Measurements from ENCODE around the gene TGDS.
A peak's percentile ranks its signal among the peaks of the same experiment; 100 is the strongest.

Gene TGDS

DNA sequence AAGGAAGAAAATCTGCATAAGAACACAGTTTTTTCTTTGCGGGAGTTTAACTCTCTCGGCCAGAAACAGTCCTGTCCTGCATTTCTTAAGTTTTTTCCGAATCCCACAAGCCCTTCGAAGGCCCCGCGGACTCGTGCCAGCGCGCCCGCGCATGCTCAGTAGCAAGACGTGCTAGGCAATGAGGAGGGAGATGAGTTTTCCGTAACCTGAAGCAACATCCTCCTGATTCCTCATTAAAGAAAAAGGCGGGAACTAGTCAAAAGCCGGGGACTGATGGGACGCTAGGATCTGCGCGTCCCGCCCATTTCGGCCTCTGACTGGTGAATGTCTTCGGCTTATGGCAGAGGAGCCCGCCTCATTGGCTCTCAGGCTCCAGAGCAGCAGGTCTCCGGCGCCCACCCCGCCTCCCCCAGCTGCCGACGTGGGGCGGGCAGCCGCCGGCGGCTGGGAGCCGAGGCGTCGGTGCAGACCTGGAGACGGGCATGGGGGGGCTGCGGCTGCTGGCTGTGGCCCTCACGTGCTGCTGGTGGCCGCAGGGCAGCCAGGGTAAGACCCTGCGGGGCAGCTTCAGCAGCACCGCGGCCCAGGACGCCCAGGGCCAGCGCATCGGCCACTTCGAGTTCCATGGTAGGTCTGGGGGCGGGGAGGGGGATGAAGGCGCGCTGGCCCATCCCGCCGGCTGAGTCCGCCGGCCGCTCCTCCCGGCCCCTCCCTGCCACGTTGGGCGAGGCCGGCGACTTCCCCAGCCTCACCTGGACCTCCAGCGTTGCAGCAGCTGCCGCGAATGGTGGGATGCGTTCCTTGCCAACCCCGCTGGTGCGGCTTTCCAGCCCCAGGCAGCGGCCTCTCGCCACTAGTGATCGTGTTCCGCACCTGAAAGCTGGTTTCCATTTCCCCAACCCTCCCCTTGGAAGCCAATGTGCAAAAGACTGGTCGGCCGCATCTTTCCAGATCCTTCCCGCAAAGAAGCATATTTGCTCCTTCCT, 5.8 kb upstream of the TGDS start, which contains the start of gene GPR180:
GPR180 (plus strand) TSS at position 412 of the 986 bp plus-strand sequence; CDS start at position 483, 71 bp downstream.
- DNase-seq (ENCODE audit: low spot score): peak; percentile 99

DNA sequence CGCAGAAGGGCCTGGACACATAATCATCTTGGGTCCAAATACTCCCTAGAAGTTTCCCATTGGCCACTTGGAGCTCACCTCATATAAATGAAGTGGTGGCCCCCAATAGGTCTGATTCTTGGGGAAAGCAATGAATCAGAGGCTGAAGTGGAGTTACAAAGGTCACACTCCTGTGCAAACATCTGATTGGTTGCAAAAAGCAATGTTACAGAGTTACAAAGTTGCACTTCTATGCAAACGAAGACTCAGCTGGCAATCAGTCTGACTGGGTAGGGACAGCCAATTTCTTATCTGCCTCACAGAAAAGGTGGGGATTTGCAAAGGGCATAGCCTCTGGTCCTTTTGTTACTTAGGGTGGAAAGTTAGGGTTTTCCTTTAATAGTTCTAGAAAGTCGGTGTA, 3.9 kb upstream of the TGDS start:
- DNase-seq (ENCODE audit: low spot score): no peak

DNA sequence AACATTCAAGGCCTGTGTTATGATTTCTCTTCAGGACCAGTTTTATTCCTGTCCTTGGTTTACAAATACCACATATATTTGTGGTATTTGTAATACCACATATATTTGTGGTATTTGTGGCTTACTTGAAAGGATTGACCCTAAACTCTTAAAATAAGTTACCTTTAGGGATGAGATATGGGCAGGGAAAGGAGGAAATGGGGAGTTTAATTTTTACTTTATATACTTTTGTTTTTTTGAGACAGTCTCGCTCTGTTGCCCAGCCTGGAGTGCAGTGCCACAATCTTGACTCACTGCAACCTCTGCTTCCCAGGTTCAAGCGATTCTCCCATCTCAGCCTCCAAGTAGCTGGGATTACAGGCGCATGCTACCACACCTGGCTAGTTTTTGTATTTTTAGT, 2.3 kb upstream of the TGDS start:
- DNase-seq (ENCODE audit: low spot score): no peak

DNA sequence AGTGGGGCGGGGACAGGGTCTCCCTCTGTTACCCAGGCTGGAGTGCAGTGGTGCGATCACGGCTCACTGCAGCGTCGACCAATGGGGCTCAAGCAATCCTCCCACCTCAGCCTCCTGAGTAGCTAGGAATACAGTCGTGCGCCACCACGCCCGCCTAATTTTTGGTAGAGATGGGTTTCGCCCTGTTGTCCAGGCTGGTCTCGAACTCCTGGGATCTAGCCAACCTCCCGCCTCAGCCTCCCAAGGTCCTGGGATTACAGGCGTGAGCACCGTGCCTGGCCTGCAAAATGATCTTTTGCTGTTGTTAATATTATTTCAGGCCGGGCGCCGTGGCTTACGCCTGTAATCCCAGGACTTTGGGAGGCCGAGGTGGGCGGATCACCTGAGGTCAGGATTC, 621 bp upstream of the TGDS start:
- no peak for DNase-seq (ENCODE audit: low spot score)

DNA sequence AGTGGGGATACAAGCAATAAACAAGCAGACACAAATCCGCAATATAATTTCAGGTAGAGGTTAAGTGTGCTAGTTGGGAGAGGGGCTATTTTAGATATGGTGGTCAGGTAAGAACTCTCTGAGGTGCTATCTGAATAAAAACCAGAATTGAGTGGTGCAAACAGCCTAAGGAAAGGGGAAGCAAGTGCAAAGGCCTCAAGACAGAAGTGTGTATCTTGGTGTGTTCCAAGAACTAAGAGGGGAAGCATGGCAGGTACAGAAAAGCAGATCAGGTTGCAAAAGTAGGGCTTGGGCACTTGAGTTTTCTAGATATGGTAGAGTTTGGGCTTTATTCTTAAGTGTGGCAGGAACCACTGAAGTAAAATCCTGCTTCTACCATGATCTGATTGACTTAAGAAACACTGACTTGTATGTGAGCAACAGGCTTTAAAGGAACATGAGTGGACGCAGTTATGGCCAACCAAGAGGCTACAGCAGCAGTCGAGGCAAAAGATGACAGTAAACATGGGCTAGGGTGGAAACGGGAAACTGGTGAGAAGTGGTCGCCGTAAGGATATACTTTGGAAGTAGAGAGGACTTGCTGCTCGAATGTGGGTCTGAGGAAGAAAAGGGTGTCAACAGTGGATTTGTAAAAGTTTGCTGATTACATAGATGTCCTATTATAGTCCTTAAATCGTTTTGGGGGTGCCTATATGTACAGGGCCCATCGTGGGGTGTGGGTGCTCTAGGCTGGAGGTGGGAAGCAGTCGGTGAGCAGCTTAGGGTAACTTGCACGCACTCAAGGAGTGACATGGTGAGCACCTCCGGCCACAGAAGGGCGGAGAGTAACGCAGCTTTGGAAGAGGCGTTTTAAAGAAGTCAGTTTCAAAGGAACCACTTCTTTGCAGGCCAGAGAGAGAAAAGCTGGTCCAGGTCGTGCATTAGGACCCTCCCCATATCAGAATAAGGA, 677 bp downstream of the TGDS start:
- DNase-seq (ENCODE audit: low spot score): no peak

DNA sequence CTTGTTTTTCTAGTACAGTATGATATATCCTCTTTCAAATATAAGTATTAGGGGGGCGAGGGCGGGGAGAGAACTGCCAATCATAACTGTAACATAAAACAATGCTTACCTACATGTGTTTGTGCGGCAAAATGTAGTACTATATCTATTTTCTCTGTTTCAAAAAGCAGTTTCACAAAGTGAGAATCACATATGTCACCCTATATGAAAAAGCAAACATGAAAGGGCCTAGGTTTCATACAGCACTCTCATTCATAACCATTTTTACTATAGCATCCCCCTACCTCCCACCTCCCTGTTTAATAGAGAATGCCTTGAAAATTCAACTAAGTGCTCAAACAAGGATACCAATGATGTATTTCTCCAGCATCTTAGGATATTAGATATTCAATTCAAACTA, 5.2 kb downstream of the TGDS start:
- DNase-seq (ENCODE audit: low spot score): no peak

DNA sequence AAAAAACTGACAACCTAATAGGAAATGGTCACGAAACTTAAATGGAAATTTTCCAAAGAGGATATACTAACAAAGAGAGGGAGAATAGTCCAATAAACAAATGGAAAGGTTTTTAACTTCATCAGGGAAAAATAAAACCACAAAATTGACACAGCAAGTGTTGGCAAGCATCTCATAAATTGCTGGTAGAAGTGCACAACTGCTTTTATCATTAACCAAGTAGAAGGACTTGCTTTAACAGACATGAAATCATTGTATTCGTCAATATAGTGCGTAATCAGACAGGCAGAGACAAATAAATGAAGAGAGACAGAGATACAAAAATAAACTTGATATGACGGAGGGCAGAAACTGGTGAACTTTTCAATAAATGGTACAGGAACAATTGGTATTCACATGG, 7.4 kb downstream of the TGDS start:
- no peak for DNase-seq (ENCODE audit: low spot score)

DNA sequence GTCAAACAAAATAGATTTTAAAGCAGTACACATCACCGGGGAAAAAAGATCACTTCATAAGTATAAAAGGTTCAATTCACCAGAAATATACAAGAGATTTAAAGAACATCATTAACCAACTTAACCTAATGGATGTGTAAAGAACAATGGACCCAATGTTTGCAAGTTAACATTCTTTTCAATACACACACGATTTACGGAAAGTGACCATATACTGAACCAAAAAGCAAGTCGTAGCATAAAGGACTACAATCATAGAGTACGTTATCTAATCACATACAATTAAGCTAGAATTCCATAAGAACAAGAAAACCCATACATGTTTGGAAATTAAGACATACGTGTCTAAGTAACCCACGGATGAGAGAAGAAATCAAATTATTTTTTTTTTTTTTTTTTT, 9.6 kb downstream of the TGDS start:
- DNase-seq (ENCODE audit: low spot score): no peak

DNA sequence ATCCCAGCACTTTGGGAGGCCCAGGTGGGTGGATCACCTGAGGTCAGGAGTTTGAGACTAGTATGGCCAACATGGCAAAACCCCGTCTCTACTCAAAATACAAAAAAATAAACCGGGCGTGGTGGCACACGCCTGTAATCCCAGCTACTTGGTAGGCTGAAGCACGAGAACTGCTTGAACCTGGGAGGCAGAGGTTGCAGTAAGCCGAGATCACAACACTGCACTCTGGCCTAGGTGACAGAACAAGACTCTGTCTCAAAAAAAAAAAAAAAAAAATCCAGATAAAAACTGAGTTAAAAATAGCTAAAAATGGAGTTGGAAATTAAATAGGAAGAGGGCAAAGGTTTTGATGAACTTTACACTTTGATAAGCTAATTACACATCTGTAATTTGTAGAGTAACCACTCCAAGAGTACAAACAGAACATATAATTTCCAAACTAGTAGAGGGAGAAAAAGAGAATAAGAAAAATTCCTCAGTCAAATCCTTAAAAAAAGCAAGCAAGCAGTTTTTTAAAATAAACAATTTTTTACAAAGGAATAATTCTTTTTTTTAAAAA, 10.3 kb downstream of the TGDS start:
- no peak for DNase-seq (ENCODE audit: low spot score)

DNA sequence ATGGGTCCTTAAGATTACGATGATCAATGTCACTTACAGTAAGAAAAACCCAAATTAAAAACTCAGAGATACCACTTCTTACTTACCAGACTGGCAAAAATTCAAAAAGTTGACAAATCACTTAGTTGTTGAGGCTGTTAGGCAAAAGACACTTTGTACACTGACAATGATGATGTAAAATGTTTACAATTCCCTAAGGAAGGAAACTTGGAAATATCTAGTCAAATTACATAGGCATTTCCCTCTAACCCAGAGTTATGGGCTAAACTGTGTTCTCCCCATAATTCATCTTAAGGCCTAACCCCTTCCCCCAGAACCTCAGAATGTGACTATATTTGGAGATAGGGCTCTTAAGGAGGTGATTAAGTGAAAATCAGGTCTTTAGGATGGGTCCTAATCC, 12.0 kb downstream of the TGDS start:
- DNase-seq (ENCODE audit: low spot score): no peak

DNA sequence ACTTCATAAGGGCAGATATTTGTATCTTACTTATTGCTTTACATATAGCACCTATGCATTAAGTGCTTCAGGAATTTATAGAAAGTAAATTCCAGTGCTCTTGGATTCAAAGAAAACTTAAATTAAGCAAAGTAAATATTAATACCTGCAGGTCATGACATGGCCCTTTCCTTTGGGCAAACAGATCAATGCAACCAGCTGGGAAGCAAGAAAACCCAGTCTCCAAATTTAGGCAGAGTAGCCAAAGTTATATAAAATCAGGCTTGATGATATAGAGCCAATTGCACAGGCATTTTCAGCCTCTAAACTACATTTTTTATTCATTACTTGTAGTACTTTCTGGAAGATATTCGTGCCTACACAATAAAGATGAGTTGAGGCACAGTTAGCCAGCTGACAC, 16.9 kb downstream of the TGDS start:
- DNase-seq (ENCODE audit: low spot score): no peak

DNA sequence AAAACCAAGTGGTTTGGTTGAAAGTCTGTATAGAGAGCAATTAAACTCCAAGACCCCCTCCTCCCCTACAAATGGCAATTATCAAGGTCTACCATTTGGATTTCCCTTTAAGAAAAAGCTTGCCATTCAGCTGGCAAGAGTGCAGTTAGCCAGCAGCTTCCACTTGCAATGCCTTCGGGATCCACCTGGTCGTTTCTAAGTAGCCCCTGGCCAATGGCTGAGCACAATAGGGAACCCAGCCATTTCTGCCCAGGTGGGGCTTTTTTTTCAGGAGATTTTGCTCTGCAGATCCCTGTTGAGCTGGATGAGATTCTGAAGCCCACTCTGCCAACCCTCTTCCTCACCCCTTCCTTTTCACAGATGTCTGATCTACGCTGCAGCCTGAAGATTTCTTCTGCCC, 26.3 kb downstream of the TGDS start:
- DNase-seq (ENCODE audit: low spot score): no peak

DNA sequence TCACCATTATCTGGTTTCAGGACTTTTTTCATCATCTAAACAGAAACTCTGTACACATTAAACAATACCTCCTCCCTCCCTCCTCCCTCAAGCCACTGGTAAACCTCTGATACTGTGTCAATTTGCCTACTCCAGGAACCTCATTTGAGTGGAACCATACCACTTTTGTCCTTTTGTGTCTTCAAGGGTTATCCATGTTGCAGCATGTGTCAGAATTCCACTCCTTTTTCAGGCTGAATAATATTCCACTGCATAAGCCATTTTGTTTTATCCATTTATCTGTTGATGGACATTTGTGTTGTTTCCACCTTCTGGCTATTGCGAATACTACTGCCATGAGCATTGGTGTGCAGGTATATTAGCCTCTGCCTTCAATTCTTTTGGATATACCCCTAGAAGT, 27.5 kb downstream of the TGDS start:
- no peak for DNase-seq (ENCODE audit: low spot score)

DNA sequence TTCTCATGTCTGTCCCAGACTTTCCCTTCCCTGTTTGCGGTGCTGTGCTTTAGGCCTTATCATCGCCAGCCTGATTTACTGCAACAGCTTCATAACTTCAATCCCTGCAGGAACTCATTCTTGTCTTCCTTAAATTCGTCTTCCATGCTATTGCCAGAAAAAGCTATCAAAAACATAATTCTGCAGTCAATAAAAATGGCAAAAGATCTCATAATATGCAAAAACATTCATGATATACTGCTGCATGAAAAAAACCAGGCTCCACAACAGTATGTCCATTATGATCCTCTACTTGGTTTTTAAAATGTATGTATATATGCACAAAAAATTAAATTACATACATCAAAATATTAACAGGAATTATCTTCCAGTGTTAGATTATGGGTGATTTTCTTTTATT, 28.4 kb downstream of the TGDS start:
- no peak for DNase-seq (ENCODE audit: low spot score)

DNA sequence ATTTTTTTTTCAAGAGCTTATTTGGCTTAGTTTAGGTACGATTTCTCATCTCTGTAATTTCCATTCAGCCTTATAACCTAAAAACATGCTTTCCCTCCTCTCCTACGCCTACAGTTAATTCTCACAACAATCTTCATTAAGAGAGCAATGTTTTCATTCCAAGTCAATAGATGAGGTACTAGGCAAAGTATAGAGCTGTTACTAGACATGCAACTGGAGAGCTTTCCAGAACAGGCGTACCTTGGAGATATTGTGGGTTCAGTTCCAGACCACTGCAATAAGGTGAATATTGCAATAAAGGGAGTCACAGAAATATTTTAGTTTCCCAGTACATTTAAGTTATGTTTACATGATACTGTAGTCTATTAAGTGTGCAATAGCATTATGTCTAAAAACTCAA, 34.8 kb downstream of the TGDS start:
- DNase-seq (ENCODE audit: low spot score): no peak

DNA sequence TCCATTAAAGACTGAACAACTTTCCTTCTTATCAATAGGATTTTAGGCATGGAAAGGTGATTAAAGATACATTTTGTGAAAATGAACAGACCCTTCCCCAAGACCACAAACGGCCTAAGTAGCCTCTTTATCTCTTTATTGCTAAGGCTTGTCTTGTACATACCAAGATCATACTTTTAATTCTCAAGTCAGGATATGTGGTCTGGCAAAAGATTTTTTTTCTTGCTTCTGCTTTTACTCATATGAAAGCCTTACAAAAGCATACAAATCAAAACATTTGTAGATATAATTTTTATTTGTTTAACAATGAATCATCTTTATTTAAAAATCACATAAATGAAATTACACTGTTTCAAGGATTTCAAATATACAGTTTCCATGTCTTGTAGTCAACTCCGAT, 35.8 kb downstream of the TGDS start:
- DNase-seq (ENCODE audit: low spot score): no peak

DNA sequence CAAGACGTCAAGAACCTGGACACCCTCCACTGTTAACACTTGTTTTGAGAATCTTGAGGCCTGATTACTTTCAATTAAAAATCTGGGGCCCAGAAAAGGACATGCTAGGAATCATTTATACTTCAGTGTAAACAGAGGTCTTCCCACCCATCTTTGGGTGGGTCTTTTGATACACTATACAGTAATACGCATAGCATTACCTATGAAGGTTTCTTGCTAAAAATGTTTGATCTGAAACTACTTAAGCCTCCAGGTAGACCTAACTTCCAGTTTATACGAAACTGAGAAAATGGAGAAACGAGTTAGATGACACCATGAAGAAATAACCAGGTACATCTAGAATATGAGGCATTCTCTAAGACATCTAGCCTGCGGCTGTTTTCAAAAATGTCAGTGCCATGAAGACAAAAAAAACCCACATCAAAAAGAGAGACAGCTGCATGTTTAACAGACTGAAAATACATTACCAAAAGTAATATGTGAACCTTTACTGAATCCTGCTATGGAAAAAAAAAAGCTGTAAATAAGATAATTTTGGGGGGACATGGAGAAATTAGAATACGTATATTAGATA, 36.6 kb downstream of the TGDS start:
- no peak for DNase-seq (ENCODE audit: low spot score)

DNA sequence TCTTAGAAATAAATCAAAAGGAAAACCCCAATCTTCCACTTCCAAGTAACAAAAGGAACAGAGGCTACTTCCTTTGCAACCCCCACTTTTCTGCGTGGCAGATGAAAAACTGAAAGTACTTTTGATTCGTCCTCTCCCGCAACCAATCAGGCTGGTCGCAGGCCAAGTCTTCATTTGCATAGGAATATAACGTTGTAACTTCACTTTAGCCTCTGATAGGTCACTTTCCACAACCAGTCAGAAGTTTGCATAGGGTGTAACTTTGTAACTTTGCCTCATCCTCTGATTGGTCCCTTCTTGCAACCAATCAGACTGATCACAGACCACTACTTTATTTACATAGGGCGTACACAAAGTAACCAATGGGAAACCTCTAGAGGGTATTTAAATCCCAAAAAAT, 37.2 kb downstream of the TGDS start:
- no peak for DNase-seq (ENCODE audit: low spot score)

DNA sequence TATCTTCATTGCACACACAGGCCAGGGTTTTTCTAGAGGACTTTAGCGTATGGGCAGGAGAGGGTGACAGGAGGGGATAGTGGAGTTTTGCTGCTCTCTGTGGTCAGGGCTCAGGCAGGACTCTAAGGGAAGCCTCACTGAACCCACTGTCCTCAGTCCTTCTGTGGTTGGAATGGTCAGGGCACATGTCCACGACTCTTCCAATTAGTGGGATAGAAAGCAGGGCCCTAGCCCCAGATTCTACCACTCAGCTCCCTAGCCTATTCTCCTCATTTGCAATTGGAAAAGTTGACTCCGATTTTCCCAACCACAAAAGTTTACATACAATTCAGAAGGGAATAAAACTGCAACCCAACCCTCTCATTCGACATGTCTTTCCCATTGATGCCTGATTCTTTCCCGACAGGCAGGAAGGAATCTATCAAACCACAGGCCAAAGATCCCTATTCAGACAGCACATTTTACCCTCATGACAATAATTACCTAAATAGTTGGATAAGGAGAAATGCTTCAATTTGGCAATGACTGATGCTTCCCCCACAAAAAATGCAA, 38.2 kb downstream of the TGDS start:
- no peak for DNase-seq (ENCODE audit: low spot score)

DNA sequence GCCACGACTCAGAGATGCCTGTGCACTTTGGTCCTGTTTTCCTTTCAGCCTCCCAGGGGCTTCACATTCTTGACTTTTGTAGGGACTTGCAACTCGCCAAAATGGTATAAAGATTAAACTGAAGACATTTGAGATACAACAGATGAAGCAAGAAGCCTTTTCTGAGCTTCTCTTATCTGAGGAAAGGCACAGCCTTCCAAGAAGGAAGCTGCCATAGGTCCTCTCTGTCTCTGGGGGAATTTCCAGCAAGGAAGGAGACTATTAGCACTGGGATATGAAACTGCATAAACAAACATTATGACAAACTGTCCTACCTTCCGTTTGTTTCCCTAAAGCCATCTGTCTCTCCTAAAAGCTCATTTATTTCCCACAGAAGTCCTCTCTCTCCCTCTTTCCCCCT, 39.3 kb downstream of the TGDS start:
- DNase-seq (ENCODE audit: low spot score): no peak

DNA sequence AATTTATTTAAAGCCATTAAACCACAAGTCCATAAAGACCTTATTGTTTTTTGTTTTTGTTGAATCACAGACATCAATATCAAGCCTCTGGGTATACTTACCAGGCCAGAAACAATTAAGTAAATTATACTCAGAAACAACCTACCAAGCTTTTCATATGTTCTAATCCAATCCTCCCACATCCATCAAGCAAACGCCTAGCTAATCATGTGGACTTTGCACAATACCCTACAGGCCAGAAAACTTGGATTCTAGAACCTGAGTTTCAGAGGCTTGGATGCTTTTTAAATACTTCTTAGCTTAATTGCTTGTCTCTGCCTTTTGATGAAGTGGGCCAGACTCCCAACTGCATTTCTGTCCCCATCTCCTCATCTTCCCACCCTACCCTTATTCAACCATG, 39.9 kb downstream of the TGDS start:
- DNase-seq (ENCODE audit: low spot score): no peak

DNA sequence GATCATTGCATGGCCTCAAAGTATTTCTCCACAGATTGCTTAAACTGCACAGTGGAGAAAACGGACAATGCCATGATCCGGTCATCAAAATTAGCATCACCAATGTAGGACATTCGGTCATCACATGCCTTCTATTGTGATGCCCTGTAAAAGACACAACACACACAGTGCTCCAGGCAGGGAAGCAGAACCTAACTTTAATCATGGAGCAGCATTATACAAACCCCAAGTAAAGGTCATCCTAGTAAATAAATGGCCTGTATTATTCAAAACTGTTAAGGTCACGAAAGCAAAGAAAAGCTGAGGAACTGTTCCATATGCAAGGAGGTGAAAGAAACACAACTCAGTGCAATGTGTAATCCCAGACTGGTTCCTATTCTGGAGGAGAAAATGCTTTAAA, 42.2 kb downstream of the TGDS start:
- no peak for DNase-seq (ENCODE audit: low spot score)

Data from putamen (tissue), 1 donor.